Panc1 (cell line): Measurements from ENCODE around the gene DDX39B.

Experiments used
- POLR2AphosphoS5 ChIP-seq: IDR thresholded peaks from 2 replicates; pipeline ENCODE4 v1.6.1; 2012; ENCODE audit warnings: mild to moderate bottlenecking, low read depth, low read length, moderate library complexity
- TCF7L2 ChIP-seq: IDR thresholded peaks from 2 replicates; pipeline ENCODE4 v1.6.1; 2011; ENCODE audit warnings: mild to moderate bottlenecking, low read depth, low read length, inconsistent platforms
- TF ChIP-seq, protein P1 (sequence below): fragments of 450-650 bp; IDR thresholded peaks from 2 replicates; pipeline ENCODE4 v1.5.1; 2017; ENCODE audit warnings: mild to moderate bottlenecking
- TF ChIP-seq, protein P2 (sequence below), 2 experiments: IDR thresholded peaks; 2 replicates each; pipeline ENCODE4 v1.6.1; 2011 to 2012; ENCODE audit warnings: low read depth in 2 of 2, control low read depth in 1 of 2, low read length in 1 of 2, mild to moderate bottlenecking in 1 of 2, moderate library complexity in 1 of 2; ENCODE audit not compliant: insufficient read depth in 1 of 2

DNA sequence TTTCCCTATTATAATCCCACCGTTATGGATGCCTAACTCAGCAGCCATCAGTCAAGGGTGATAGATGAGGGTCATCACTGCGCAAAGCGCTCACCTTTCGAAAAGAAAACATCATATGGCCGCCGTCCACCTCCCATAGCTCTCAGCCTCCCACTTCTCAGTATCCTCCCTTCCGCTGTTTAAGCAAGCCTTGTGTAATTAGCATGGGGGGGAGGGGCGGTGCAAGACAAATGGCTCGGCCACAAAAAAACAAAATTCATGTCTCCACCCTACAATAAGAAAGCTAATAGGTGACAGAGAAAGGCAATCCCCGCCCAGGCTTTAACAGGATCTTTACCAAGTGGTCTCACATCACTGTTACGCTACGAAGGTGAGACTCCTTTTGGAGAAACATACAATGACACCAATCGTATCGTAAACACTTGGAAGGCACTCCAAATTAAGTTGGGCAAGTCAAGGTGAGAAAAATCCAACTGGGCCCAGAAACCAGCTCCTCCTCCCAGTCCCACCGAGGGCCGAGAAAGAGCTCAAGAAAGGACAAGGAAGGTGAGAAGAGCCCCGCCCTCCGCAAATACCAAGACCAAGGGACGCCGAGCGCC, 645 bp downstream of the DDX39B start:
- TF ChIP-seq, protein P1, sequence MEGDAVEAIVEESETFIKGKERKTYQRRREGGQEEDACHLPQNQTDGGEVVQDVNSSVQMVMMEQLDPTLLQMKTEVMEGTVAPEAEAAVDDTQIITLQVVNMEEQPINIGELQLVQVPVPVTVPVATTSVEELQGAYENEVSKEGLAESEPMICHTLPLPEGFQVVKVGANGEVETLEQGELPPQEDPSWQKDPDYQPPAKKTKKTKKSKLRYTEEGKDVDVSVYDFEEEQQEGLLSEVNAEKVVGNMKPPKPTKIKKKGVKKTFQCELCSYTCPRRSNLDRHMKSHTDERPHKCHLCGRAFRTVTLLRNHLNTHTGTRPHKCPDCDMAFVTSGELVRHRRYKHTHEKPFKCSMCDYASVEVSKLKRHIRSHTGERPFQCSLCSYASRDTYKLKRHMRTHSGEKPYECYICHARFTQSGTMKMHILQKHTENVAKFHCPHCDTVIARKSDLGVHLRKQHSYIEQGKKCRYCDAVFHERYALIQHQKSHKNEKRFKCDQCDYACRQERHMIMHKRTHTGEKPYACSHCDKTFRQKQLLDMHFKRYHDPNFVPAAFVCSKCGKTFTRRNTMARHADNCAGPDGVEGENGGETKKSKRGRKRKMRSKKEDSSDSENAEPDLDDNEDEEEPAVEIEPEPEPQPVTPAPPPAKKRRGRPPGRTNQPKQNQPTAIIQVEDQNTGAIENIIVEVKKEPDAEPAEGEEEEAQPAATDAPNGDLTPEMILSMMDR = no peak
- TF ChIP-seq, protein P2, sequence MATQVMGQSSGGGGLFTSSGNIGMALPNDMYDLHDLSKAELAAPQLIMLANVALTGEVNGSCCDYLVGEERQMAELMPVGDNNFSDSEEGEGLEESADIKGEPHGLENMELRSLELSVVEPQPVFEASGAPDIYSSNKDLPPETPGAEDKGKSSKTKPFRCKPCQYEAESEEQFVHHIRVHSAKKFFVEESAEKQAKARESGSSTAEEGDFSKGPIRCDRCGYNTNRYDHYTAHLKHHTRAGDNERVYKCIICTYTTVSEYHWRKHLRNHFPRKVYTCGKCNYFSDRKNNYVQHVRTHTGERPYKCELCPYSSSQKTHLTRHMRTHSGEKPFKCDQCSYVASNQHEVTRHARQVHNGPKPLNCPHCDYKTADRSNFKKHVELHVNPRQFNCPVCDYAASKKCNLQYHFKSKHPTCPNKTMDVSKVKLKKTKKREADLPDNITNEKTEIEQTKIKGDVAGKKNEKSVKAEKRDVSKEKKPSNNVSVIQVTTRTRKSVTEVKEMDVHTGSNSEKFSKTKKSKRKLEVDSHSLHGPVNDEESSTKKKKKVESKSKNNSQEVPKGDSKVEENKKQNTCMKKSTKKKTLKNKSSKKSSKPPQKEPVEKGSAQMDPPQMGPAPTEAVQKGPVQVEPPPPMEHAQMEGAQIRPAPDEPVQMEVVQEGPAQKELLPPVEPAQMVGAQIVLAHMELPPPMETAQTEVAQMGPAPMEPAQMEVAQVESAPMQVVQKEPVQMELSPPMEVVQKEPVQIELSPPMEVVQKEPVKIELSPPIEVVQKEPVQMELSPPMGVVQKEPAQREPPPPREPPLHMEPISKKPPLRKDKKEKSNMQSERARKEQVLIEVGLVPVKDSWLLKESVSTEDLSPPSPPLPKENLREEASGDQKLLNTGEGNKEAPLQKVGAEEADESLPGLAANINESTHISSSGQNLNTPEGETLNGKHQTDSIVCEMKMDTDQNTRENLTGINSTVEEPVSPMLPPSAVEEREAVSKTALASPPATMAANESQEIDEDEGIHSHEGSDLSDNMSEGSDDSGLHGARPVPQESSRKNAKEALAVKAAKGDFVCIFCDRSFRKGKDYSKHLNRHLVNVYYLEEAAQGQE (IDR thresholded peaks at IDR 0.05; ENCODE audit: insufficient read depth in 1 of 2, low read depth in 2 of 2, low read length in 1 of 2) = no peak
- TF ChIP-seq POLR2AphosphoS5 (no peak), TCF7L2 (no peak; the same call in 1 of the 2 replicates)
